ENCODE results near the gene GALK2. TPM values are rescaled to one million over a fixed set of nuclear protein-coding genes. Genes with fewer than 3 reads are reported as not detected.

Gene GALK2
- total RNA-seq, 1 experiment from 2014 or later, result 13.7 TPM

- Histone ChIP-seq H3K56ac (ENCODE audit: insufficient read length, low read depth, low read length) (no peak overlapping the region), H2BK5ac (ENCODE audit: insufficient read length, low read length) (no peak overlapping the region), H3K27ac (ENCODE audit: insufficient read length, low read depth, low read length) (no peak overlapping the region), H3K23ac (ENCODE audit: insufficient read length, low read depth, low read length) (no peak overlapping the region), H3K79me2 (ENCODE audit: insufficient read depth, low read length) (no peaks in the 10 kb centered on the region), H2AK5ac (ENCODE audit: insufficient read length, low read length) (no peak overlapping the region), H2BK120ac (ENCODE audit: low read depth, low read length, poor library complexity, severe bottlenecking) (no peak overlapping the region), H4K91ac (ENCODE audit: insufficient read length, low read depth, low read length) (no peak overlapping the region), H2AFZ (ENCODE audit: low read length) (no peak overlapping the region), H3K4me2 (ENCODE audit: insufficient read depth, insufficient read length, low read length) (no peak overlapping the region), H2BK12ac (ENCODE audit: insufficient read length, low read depth, low read length) (no peak overlapping the region), H3K4ac (ENCODE audit: low read depth, low read length) (no peak overlapping the region), H2BK20ac (ENCODE audit: low read depth, low read length, poor library complexity, severe bottlenecking) (no peak overlapping the region), H2BK15ac (ENCODE audit: low read depth, low read length) (no peak overlapping the region), H3K27me3 (ENCODE audit: insufficient read depth, low read length) (no peaks in the 10 kb centered on the region), H3K18ac (ENCODE audit: insufficient read length, low read depth, low read length) (no peak overlapping the region), H3K14ac (ENCODE audit: insufficient read depth, low read length) (no peak overlapping the region), H4K8ac (replicated peaks; ENCODE audit: insufficient read length, low read depth, low read length) (no peak overlapping the region), H4K20me1 (ENCODE audit: control insufficient read depth, insufficient read depth, insufficient read length) (no peaks in the 10 kb centered on the region), H3K79me1 (ENCODE audit: insufficient read depth, low read depth, low read length, poor library complexity, severe bottlenecking) (no peaks in the 10 kb centered on the region), H3K23me2 (ENCODE audit: insufficient read length, low read depth, low read length, poor library complexity, severe bottlenecking) (no peaks in the 10 kb centered on the region), H3T11ph (ENCODE audit: low read length) (no peak overlapping the region), H4K5ac (ENCODE audit: insufficient read length, low read depth, low read length) (no peak overlapping the region), H3K9ac (ENCODE audit: extremely low read depth, insufficient read length, low read length) (no peak overlapping the region), H3K9me3 (ENCODE audit: control insufficient read depth, low read depth, low read length) (peaks cover 7% of the 10 kb centered on the region), H3K4me1 (ENCODE audit: insufficient read depth, low read length) (no peaks in the 10 kb centered on the region)
- Mint-ChIP-seq H3K36me3 (ENCODE audit: insufficient read depth in 1 of 3, low read depth in 3 of 3) (peaks cover 8 to 20% (median 18%) of the 10 kb centered on the region in 3 experiments; a peak in 6 of 7 replicates), H3K9me3 (peaks cover 13 to 18% of the 10 kb centered on the region in 2 experiments), H3K4me1 (peaks cover 6% of the 10 kb centered on the region in 2 experiments), H3K27me3 (ENCODE audit: low read depth) (no peaks in the 10 kb centered on the region), H3K4me3 (no peak overlapping the region), H3K27ac (no peak overlapping the region)
- no CpG with 5 or more reads among the region's 3 CpGs for WGBS (ENCODE audit: extremely low coverage, insufficient read length, low lambda C conversion rate)
- DNase-seq, result no peak
- no peak for TF ChIP-seq CTCF (conservative IDR thresholded peaks at IDR 0.05)
Measured at GRCh38 chr15:49265911-49266310, 95.9 kb downstream of the GALK2 start.
